ENCODE results near the gene ZBED4.

GRCh38 chr22:49936018-49936972, 82.7 kb downstream of the ZBED4 start:
- TF ChIP-seq CTCF (IDR thresholded peaks at IDR 0.05; ENCODE audit: low read length) (no peak), EZH2 (IDR thresholded peaks at IDR 0.05; ENCODE audit: borderline replicate concordance, low read length) (no peak)

Measured in OCI-LY1 (cell line).